GM23248 (cell line): ENCODE data around the gene GPER1. TPM values are rescaled to one million over a fixed set of nuclear protein-coding genes. Genes with fewer than 3 reads are reported as not detected.

Source experiments
- DNase-seq: peaks from one replicate; pipeline ENCODE4 v3.0.0-alpha.2; 2015
- H2AFZ ChIP-seq: fragments of 200-600 bp; sonication (generic); 2 replicates; pipeline ENCODE4 v1.6.1; 2016; ENCODE audit warnings: antibody characterized with exemption
- H3F3A ChIP-seq: fragments of 200-600 bp; sonication (generic); 2 replicates; pipeline ENCODE4 v1.6.1; 2016; ENCODE audit warnings: mild to moderate bottlenecking, antibody characterized with exemption, mixed run types; ENCODE audit not compliant: insufficient read depth
- H3K27ac ChIP-seq: fragments of 200-600 bp; sonication (generic); 2 replicates; pipeline ENCODE4 v1.5.1; 2016; ENCODE audit warnings: mild to moderate bottlenecking
- H3K27me3 ChIP-seq: fragments of 200-600 bp; sonication (generic); replicated peaks from 2 replicates; pipeline ENCODE4 v1.6.1; 2016; ENCODE audit warnings: mild to moderate bottlenecking; ENCODE audit not compliant: insufficient read depth
- H3K36me3 ChIP-seq: fragments of 200-600 bp; sonication (generic); 2 replicates; pipeline ENCODE4 v1.6.1; 2016; ENCODE audit warnings: low read depth, mild to moderate bottlenecking
- H3K4me1 ChIP-seq: fragments of 200-600 bp; sonication (generic); 2 replicates; pipeline ENCODE4 v1.6.1; 2016; ENCODE audit warnings: mild to moderate bottlenecking; ENCODE audit not compliant: insufficient read depth
- H3K4me2 ChIP-seq: fragments of 200-600 bp; sonication (generic); one replicate; pipeline ENCODE4 v1.6.1; 2016; ENCODE audit warnings: mild to moderate bottlenecking; ENCODE audit not compliant: unreplicated experiment
- H3K4me3 ChIP-seq: fragments of 200-600 bp; sonication (generic); 2 replicates; pipeline ENCODE4 v1.5.1; 2016; ENCODE audit warnings: mild to moderate bottlenecking
- H3K79me2 ChIP-seq: fragments of 200-600 bp; sonication (generic); 2 replicates; pipeline ENCODE4 v1.6.1; 2016; ENCODE audit warnings: mild to moderate bottlenecking; ENCODE audit not compliant: insufficient read depth
- H3K9ac ChIP-seq: fragments of 200-600 bp; sonication (generic); 2 replicates; pipeline ENCODE4 v1.6.1; 2016; ENCODE audit warnings: mild to moderate bottlenecking
- H3K9me2 ChIP-seq: fragments of 200-600 bp; sonication (generic); 2 replicates; pipeline ENCODE4 v1.6.1; 2016; ENCODE audit warnings: mixed run types, mild to moderate bottlenecking, moderate library complexity; ENCODE audit not compliant: insufficient read depth
- H3K9me3 ChIP-seq: fragments of 200-600 bp; sonication (generic); one replicate; pipeline ENCODE4 v1.6.1; 2017; ENCODE audit warnings: low read depth
- H4K20me1 ChIP-seq: fragments of 200-600 bp; sonication (generic); 2 replicates; pipeline ENCODE4 v1.6.0; 2016; ENCODE audit not compliant: insufficient read depth
- EZH2 ChIP-seq: fragments of 200-600 bp; sonication (generic); IDR thresholded peaks from 2 replicates; pipeline ENCODE4 v1.6.1; 2018; ENCODE audit warnings: antibody characterized with exemption, mild to moderate bottlenecking; ENCODE audit not compliant: insufficient read depth, poor library complexity, severe bottlenecking
- EZH2phosphoT487 ChIP-seq: fragments of 200-600 bp; sonication (generic); IDR thresholded peaks from 2 replicates; pipeline ENCODE4 v1.6.1; 2018; ENCODE audit warnings: antibody characterized with exemption, moderate library complexity, mild to moderate bottlenecking, low read depth; ENCODE audit not compliant: insufficient read depth
- WGBS, 2 experiments: methylation state at CpG; one replicate each; pipeline ENCODE4 v1.1.6; 2015 to 2017; ENCODE audit warnings: low lambda C conversion rate in 2 of 2, low coverage in 1 of 2; ENCODE audit errors: missing lambda C conversion rate in 2 of 2; 5-methylcytosine and 5-hydroxymethylcytosine counted together
- in situ Hi-C: fragments of 300-500 bp; cut with MboI; formaldehyde crosslinking; loops from 2 replicates; pipeline ENCODE4 v1.15.0; 2020
- polyA plus RNA-seq: library from polyadenylated mRNA; unstranded; fragments of >200 nt; fragmentation: Nextera tagmentation; extraction: Ambion mirVana; gene quantifications from 2 replicates; pipeline ENCODE4 v1.2.1, GENCODE V29; 2016
- total RNA-seq: library from RNA; depleted of rRNA; stranded (reverse); fragments of >200 nt; shearing (Covaris generic); gene quantifications from 2 replicates; pipeline ENCODE4 v1.2.3, GENCODE V29; 2014

The GPER1 gene
- total and polyA plus RNA-seq, 2 experiments from 2014 or later = 5.6 to 6.7 TPM

DNA sequence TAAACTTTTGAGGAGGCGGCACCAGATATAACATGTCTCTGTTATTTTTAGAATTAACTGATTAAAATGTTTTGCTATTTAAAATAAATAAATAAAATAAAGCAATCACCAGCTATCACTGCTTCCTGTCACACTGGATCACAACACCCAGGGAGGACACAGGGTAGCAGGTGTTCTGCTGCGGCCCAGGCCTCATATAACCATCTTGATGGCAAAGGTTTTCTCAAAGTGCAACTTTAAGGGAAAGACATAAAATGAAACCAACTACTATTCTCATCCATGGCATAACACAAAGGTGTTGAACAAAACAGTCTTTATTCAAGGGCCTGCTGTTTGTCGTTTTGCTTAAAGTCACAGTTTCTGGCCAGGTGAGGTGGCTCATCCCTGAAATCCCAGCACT, 23.2 kb downstream of the GPER1 start:
- Histone ChIP-seq H3F3A (peaks cover 10% of the 10 kb centered on the region), H4K20me1 (no peaks in the 10 kb centered on the region), H3K4me2 (no peak overlapping the region), H3K27ac (no peak overlapping the region), H3K9me2 (no peaks in the 10 kb centered on the region), H3K4me3 (no peak overlapping the region), H3K27me3 (no peaks in the 10 kb centered on the region), H3K79me2 (no peaks in the 10 kb centered on the region; the same call in 1 of the 2 replicates), H2AFZ (no peak overlapping the region), H3K9me3 (no peaks in the 10 kb centered on the region), H3K9ac (no peak overlapping the region), H3K4me1 (no peaks in the 10 kb centered on the region), H3K36me3 (no peaks in the 10 kb centered on the region)
- DNase-seq = no peak
- TF ChIP-seq EZH2 (no peak), EZH2phosphoT487 (no peak)
- in situ Hi-C loops = no loop called here
- WGBS, 2 experiments = 88 to 92% methylated on average over 3 of the region's 3 CpGs

DNA sequence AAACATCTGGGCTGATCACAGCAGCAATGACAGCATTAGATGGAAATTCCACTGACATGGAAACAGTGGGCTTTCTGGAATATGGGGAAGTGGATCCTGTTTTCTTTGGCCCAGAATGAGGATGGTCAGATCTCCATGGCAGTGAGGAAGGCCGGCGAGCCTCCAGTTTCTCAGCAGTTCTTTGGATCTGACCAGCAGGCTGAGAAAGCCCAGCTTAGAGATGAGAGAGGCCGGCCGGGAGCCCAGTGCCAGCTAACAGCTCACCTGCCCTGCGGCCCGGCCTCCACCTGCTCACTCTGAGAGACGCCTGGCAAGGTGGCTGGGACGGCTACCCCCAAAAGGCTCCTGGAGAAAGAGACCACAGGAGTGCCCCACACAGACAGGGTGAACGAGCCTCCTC, 24.2 kb downstream of the GPER1 start:
- H3K36me3 ChIP-seq = no peaks in the 10 kb centered on the region
- no peak for DNase-seq
- H3K9ac ChIP-seq = no peak overlapping the region
- no peaks in the 10 kb centered on the region for H3K4me1 ChIP-seq
- no peaks in the 10 kb centered on the region for H3K9me3 ChIP-seq
- H3K27me3 ChIP-seq = no peaks in the 10 kb centered on the region
- H3K9me2 ChIP-seq = no peaks in the 10 kb centered on the region
- in situ Hi-C loops = no loop called here
- no peak overlapping the region for H2AFZ ChIP-seq
- TF ChIP-seq EZH2phosphoT487 (no peak), EZH2 (no peak)
- no peak overlapping the region for H3K27ac ChIP-seq
- H4K20me1 ChIP-seq = no peaks in the 10 kb centered on the region
- H3K79me2 ChIP-seq = no peaks in the 10 kb centered on the region; the same call in 1 of the 2 replicates
- whole genome bisulfite sequencing, 2 experiments = 93 to 95% methylated on average over 9 of the region's 9 CpGs
- no peak overlapping the region for H3K4me3 ChIP-seq
- H3K4me2 ChIP-seq = no peak overlapping the region
- H3F3A ChIP-seq = peaks cover 17% of the 10 kb centered on the region

- Histone ChIP-seq H3K79me2 (no peaks in the 10 kb centered on the region; the same call in 1 of the 2 replicates), H3K4me3 (no peak overlapping the region), H3K4me1 (no peaks in the 10 kb centered on the region), H3K9me3 (no peaks in the 10 kb centered on the region), H3F3A (peaks cover 17% of the 10 kb centered on the region), H3K4me2 (no peak overlapping the region), H2AFZ (no peak overlapping the region), H3K9me2 (no peaks in the 10 kb centered on the region), H4K20me1 (no peaks in the 10 kb centered on the region), H3K36me3 (no peaks in the 10 kb centered on the region), H3K27ac (no peak overlapping the region), H3K27me3 (no peaks in the 10 kb centered on the region), H3K9ac (no peak overlapping the region)
- WGBS, 2 experiments = 92 to 93% methylated on average over 43 of the region's 43 CpGs
- no peak for DNase-seq
- in situ Hi-C loops = no loop called here
- no peak for TF ChIP-seq EZH2
- TF ChIP-seq EZH2phosphoT487 = no peak
These were observed 25.0 kb downstream of the GPER1 start for GRCh38 chr7:1112625-1113547.

- in situ Hi-C loops = no loop called here
- no peaks in the 10 kb centered on the region for H4K20me1 ChIP-seq
- H3K4me2 ChIP-seq = no peak overlapping the region
These were observed 25.6 kb downstream of the GPER1 start for GRCh38 chr7:1113548-1113885.

More at GRCh38 chr7:1113548-1113885, 25.6 kb downstream of the GPER1 start:
- Histone ChIP-seq H3K4me1 (no peaks in the 10 kb centered on the region), H3F3A (peaks cover 17% of the 10 kb centered on the region), H3K9me2 (no peaks in the 10 kb centered on the region), H3K9me3 (no peaks in the 10 kb centered on the region), H3K9ac (no peak overlapping the region), H3K27me3 (no peaks in the 10 kb centered on the region), H3K4me3 (no peak overlapping the region), H3K27ac (no peak overlapping the region), H2AFZ (no peak overlapping the region), H3K79me2 (no peaks in the 10 kb centered on the region; the same call in 1 of the 2 replicates), H3K36me3 (no peaks in the 10 kb centered on the region)
- DNase-seq = no peak
- 88 to 93% methylated on average over 18 of the region's 18 CpGs for WGBS, 2 experiments
- TF ChIP-seq EZH2 (no peak), EZH2phosphoT487 (no peak)
